Measurements from ENCODE around the gene ARID1B. TPM values are rescaled to one million over a fixed set of nuclear protein-coding genes. Genes with fewer than 3 reads are reported as not detected.

Gene ARID1B
- total and polyA plus RNA-seq, 8 donors: 16.2 to 68.0 (median 42.5) TPM

GRCh38 chr6:157215717-157216116 lies 438.5 kb downstream of the ARID1B start:
- Histone ChIP-seq H3K4me1 (peaks cover 0 to 15% (median 11%) of the 10 kb centered on the region in 3 donors), H3K4me3 (no peak overlapping the region), H3K27me3 (no peaks in the 10 kb centered on the region), H3K36me3 (no peaks in the 10 kb centered on the region), H3K9me3 (no peaks in the 10 kb centered on the region), H3K27ac (no peak overlapping the region)
- ATAC-seq: no peak
- 90 to 96% methylated on average over 2 of the region's 2 CpGs for WGBS, 2 donors
- intact Hi-C loops (cut with DNase I): no loop called here
- FAIRE-seq: no peak
- TF ChIP-seq, protein P1, sequence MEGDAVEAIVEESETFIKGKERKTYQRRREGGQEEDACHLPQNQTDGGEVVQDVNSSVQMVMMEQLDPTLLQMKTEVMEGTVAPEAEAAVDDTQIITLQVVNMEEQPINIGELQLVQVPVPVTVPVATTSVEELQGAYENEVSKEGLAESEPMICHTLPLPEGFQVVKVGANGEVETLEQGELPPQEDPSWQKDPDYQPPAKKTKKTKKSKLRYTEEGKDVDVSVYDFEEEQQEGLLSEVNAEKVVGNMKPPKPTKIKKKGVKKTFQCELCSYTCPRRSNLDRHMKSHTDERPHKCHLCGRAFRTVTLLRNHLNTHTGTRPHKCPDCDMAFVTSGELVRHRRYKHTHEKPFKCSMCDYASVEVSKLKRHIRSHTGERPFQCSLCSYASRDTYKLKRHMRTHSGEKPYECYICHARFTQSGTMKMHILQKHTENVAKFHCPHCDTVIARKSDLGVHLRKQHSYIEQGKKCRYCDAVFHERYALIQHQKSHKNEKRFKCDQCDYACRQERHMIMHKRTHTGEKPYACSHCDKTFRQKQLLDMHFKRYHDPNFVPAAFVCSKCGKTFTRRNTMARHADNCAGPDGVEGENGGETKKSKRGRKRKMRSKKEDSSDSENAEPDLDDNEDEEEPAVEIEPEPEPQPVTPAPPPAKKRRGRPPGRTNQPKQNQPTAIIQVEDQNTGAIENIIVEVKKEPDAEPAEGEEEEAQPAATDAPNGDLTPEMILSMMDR (IDR thresholded peaks at IDR 0.05): no peak
- DNase-seq: no peak

DNA sequence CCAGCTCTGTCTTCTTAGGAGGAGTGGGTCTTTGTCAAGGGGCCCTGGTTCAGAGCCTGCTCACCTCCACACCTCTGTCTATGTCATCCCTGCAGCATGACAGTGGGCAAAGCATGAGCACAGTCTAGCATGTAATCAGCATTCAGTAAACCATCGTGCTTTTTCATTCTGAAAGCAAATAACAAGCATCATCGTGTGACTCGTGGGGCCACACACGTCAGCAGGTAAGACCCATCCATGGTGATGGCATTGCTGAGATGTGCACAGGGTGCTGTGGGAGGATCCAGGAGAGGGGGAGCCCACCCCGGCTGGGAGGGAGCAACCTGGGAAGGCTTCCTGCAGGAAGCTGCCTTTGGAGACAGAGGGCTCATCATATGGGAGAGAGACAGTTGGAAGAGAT lies 439.4 kb downstream of the ARID1B start:
- ATAC-seq: no peak
- Histone ChIP-seq H3K4me1 (peaks cover 0 to 13% (median 6%) of the 10 kb centered on the region in 3 donors), H3K4me3 (no peak overlapping the region), H3K27me3 (no peaks in the 10 kb centered on the region), H3K36me3 (no peaks in the 10 kb centered on the region), H3K9me3 (no peaks in the 10 kb centered on the region), H3K27ac (no peak overlapping the region)
- DNase-seq: no peak
- WGBS, 2 donors: 84 to 88% methylated on average over 5 of the region's 5 CpGs
- TF ChIP-seq, protein P1 (IDR thresholded peaks at IDR 0.05): no peak
- no peak for FAIRE-seq
- intact Hi-C loops (cut with DNase I): no loop called here

DNA sequence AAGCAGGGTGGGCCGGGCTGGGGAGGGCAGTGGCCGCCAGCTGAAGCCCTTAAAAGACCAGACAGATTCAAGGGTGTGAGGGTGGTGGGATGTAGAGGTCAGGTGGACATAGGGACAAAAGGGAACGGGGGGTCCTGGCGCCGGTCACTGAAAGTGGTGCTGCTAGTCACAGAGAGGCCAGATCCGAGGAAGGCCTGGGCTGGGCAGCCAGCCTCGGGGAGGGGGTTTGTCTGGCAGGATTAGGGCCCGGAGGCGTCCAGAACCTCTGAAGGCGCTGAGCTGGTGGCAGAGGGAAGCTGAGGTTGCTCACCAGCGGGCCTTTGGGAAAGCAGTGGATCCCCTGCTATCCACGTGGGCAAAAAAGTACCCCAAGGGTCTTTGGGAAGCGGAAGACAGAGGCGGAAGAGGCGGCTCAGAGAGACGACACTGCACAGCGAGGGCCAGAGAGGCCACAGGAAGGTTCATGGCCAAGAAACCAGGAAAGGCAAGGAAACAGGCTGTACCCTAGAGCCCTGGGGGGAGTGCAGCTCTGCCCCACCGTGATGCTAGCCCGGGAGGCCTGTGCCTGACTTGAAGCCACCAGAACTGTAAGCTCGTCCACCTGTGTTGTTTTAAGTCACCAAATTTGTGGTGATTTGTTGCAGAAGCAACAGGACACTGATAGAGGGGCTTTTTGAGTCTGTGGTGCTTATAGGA lies 440.2 kb downstream of the ARID1B start:
- TF ChIP-seq, protein P1 (IDR thresholded peaks at IDR 0.05): no peak
- intact Hi-C loops (cut with DNase I): no loop called here
- Histone ChIP-seq H3K36me3 (no peaks in the 10 kb centered on the region), H3K27me3 (no peaks in the 10 kb centered on the region), H3K4me3 (no peak overlapping the region), H3K27ac (no peak overlapping the region), H3K9me3 (no peaks in the 10 kb centered on the region), H3K4me1 (peaks cover 0 to 13% (median 6%) of the 10 kb centered on the region in 3 donors)
- 91% methylated on average over 20 of the region's 20 CpGs for WGBS, 2 donors
- no peak for FAIRE-seq
- DNase-seq: peak in 1 of 6 donors; percentile 59
- ATAC-seq: no peak

DNA sequence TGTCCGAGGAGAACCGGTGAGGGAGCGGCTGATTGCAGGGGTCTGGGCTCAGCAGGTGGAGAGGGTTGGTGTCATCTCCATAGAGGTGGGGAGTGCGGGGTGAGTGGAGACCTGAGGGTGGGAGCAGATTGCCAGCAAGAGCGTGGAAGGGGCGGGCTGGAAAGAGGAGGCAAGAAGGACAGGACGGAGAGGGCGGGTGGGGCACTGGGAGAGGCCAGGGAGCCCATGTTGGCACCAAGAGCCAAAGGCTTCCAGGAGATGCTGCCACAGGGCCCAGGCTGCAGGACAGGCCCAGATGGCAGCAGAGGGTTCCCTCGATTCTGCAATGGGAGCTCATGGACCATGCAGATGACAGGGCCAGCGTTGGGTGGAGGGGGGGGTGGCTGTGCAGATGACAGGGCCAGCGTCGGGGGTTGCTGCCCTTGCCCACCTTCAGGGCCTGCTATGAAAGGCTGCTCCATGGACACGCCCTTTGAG lies 440.8 kb downstream of the ARID1B start:
- no peak for DNase-seq
- intact Hi-C loops (cut with DNase I): no loop called here
- 91 to 96% methylated on average over 10 to 13 of the region's 13 CpGs for WGBS, 2 donors
- no peak for FAIRE-seq
- Histone ChIP-seq H3K4me3 (no peak overlapping the region), H3K36me3 (no peaks in the 10 kb centered on the region), H3K4me1 (peaks cover 0 to 13% (median 6%) of the 10 kb centered on the region in 3 donors), H3K9me3 (no peaks in the 10 kb centered on the region), H3K27me3 (no peaks in the 10 kb centered on the region), H3K27ac (no peak overlapping the region)
- ATAC-seq: no peak
- TF ChIP-seq, protein P1 (IDR thresholded peaks at IDR 0.05): no peak

All from pancreas (tissue), 10 donors.